ENCODE data around the gene TLCD4. TPM values are rescaled to one million over a fixed set of nuclear protein-coding genes. Genes with fewer than 3 reads are reported as not detected.

TLCD4 gene
- total RNA-seq, 2 experiments from 2014 or later = not detected

- no peak overlapping the region for H3K4me3 ChIP-seq (ENCODE audit: low read depth, low read length, poor library complexity, severe bottlenecking)
- H3K9me2 ChIP-seq (ENCODE audit: insufficient read depth, low read length) = no peaks in the 10 kb centered on the region
- no peaks in the 10 kb centered on the region for H4K20me1 ChIP-seq (ENCODE audit: insufficient read depth, low read length)
- no peaks in the 10 kb centered on the region for H3K79me2 ChIP-seq (ENCODE audit: insufficient read depth, low read depth, low read length)
- no peak overlapping the region for H2AFZ ChIP-seq (ENCODE audit: low read length)
- no peak for DNase-seq (ENCODE audit: low spot score)
- no TSS peak for BruUV-seq (replicated peaks)
- TF ChIP-seq CTCF (conservative IDR thresholded peaks at IDR 0.05; ENCODE audit: low read length) (no peak), EZH2phosphoT487 (IDR thresholded peaks at IDR 0.05; ENCODE audit: borderline replicate concordance, low read depth, low read length) (no peak)
- H3K36me3 ChIP-seq (ENCODE audit: insufficient read depth, low read length) = no peaks in the 10 kb centered on the region
- no peak overlapping the region for H3K4me2 ChIP-seq (ENCODE audit: low read length)
- H3K9me3 ChIP-seq (ENCODE audit: low read length) = no peaks in the 10 kb centered on the region
- peaks cover 5% of the 10 kb centered on the region for H3K4me1 ChIP-seq (ENCODE audit: insufficient read depth, low read length, poor library complexity, severe bottlenecking)
- ChIA-PET CTCF (ENCODE audit: unreplicated experiment) (no interaction called here), POLR2A (interaction anchor here (1.8 kb wide), 1 partner anchor 16 kb away, joined by 4 read pairs; no protein-coding TSS in a partner anchor)
- intact Hi-C loops (cut with micrococcal nuclease; ENCODE audit: unreplicated experiment) = no loop called here
- no peak overlapping the region for H3K27ac ChIP-seq (ENCODE audit: low read depth, low read length, poor library complexity, severe bottlenecking)
Measured at GRCh38 chr1:95119273-95119672, 2.1 kb downstream of the TLCD4 start.

- Histone ChIP-seq H3K36me3 (ENCODE audit: insufficient read depth, low read length) (no peaks in the 10 kb centered on the region), H3K9me3 (ENCODE audit: low read length) (no peaks in the 10 kb centered on the region), H2AFZ (ENCODE audit: low read length) (no peak overlapping the region), H4K20me1 (ENCODE audit: insufficient read depth, low read length) (no peaks in the 10 kb centered on the region), H3K9me2 (ENCODE audit: insufficient read depth, low read length) (no peaks in the 10 kb centered on the region), H3K27ac (ENCODE audit: low read depth, low read length, poor library complexity, severe bottlenecking) (no peak overlapping the region), H3K79me2 (ENCODE audit: insufficient read depth, low read depth, low read length) (no peaks in the 10 kb centered on the region), H3K4me2 (ENCODE audit: low read length) (no peak overlapping the region), H3K4me3 (ENCODE audit: low read depth, low read length, poor library complexity, severe bottlenecking) (no peak overlapping the region), H3K4me1 (ENCODE audit: insufficient read depth, low read length, poor library complexity, severe bottlenecking) (peaks cover under 1% of the 10 kb centered on the region)
- CTCF ChIA-PET (ENCODE audit: unreplicated experiment) = no interaction called here
- no peak for TF ChIP-seq EZH2phosphoT487 (IDR thresholded peaks at IDR 0.05; ENCODE audit: borderline replicate concordance, low read depth, low read length)
- no peak for TF ChIP-seq CTCF (conservative IDR thresholded peaks at IDR 0.05; ENCODE audit: low read length)
- POLR2A ChIA-PET = no interaction called here
- no peak for DNase-seq (ENCODE audit: low spot score)
- no TSS peak for BruUV-seq (replicated peaks)
- intact Hi-C loops (cut with micrococcal nuclease; ENCODE audit: unreplicated experiment) = no loop called here
Measured at GRCh38 chr1:95122151-95122697, 5.1 kb downstream of the TLCD4 start.

DNA sequence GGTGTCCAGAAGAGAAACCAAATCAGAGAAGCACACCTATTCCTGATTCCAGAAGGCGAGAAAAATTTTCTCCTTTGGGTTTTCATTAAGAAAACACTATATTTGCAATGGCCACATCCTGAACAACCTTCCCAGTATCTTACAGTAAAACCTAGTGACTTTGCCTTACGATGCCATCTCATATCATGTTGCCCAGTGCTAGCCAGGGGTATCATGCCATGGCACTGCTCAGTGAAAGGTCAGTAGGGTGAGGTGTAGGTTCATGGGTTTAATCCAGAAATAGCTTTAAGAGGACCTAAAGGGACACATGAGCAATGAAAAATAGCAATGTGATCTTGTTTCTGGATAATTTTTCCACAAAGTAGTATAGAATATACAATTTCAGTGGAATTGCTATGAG, 7.2 kb downstream of the TLCD4 start:
- TF ChIP-seq EZH2phosphoT487 (IDR thresholded peaks at IDR 0.05; ENCODE audit: borderline replicate concordance, low read depth, low read length) = no peak
- no peak for TF ChIP-seq CTCF (conservative IDR thresholded peaks at IDR 0.05; ENCODE audit: low read length)
- Histone ChIP-seq H3K79me2 (ENCODE audit: insufficient read depth, low read depth, low read length) (no peaks in the 10 kb centered on the region), H3K27ac (ENCODE audit: low read depth, low read length, poor library complexity, severe bottlenecking) (no peak overlapping the region), H2AFZ (ENCODE audit: low read length) (no peak overlapping the region), H3K4me2 (ENCODE audit: low read length) (no peak overlapping the region), H3K9me3 (ENCODE audit: low read length) (no peaks in the 10 kb centered on the region), H3K36me3 (ENCODE audit: insufficient read depth, low read length) (no peaks in the 10 kb centered on the region), H4K20me1 (ENCODE audit: insufficient read depth, low read length) (no peaks in the 10 kb centered on the region), H3K9me2 (ENCODE audit: insufficient read depth, low read length) (no peaks in the 10 kb centered on the region), H3K4me1 (ENCODE audit: insufficient read depth, low read length, poor library complexity, severe bottlenecking) (no peaks in the 10 kb centered on the region), H3K4me3 (ENCODE audit: low read depth, low read length, poor library complexity, severe bottlenecking) (no peak overlapping the region)
- intact Hi-C loops (cut with micrococcal nuclease; ENCODE audit: unreplicated experiment) = no loop called here
- no peak for DNase-seq (ENCODE audit: low spot score)
- ChIA-PET POLR2A (interaction anchor here (0.5 kb wide), 1 partner anchor 85 kb away, joined by 3 read pairs; no protein-coding TSS in a partner anchor), CTCF (ENCODE audit: unreplicated experiment) (no interaction called here)
- no TSS peak for BruUV-seq (replicated peaks)
